Activated T-cell treated with anti-CD3 and anti-CD28 coated beads, Interleukin-2, amount 50 U/mL, for 48 hours (primary cell): ENCODE data around the gene NPTN.
"Not testable (repeated sequence)": the region's sequence is repeated elsewhere in the genome, so short reads cannot be mapped to it uniquely, and the experiment has no call there.

Experiments used
- DNase-seq, 2 experiments: peaks; one replicate each; pipeline ENCODE4 v3.0.0-alpha.2; 2020

NPTN gene

GRCh38 chr15:73633111-73633990 lies at the start of gene NPTN:
Gene NPTN, minus strand, starts transcription at chr15:73633389. Its CDS starts 174 bp downstream, at chr15:73633215.
- DNase-seq = peak; percentile 98 to 99

- DNase-seq = no peak
Measured at GRCh38 chr15:73682600-73683090, 49.5 kb upstream of the NPTN start.

- no peak for DNase-seq
Measured at GRCh38 chr15:73681856-73682599, 48.8 kb upstream of the NPTN start.

- DNase-seq = no peak
Measured at GRCh38 chr15:73681063-73681462, 47.9 kb upstream of the NPTN start.

GRCh38 chr15:73680549-73680948 lies 47.4 kb upstream of the NPTN start:
- DNase-seq = no peak

- DNase-seq = no peak
Measured at GRCh38 chr15:73679964-73680363, 46.8 kb upstream of the NPTN start.

- DNase-seq = no peak
Measured at GRCh38 chr15:73679180-73679579, 46.0 kb upstream of the NPTN start.

GRCh38 chr15:73678498-73678897 lies 45.3 kb upstream of the NPTN start:
- no peak for DNase-seq

- no peak for DNase-seq
Measured at GRCh38 chr15:73677733-73678132, 44.5 kb upstream of the NPTN start.

- DNase-seq = peak; percentile 56 to 61
Measured at GRCh38 chr15:73677146-73677607, 44.0 kb upstream of the NPTN start.

- no peak for DNase-seq
Measured at GRCh38 chr15:73674587-73674986, 41.4 kb upstream of the NPTN start.

- DNase-seq = no peak
Measured at GRCh38 chr15:73660455-73660854, 27.3 kb upstream of the NPTN start.

- no peak for DNase-seq
Measured at GRCh38 chr15:73658645-73659044, 25.5 kb upstream of the NPTN start.

- no peak for DNase-seq
Measured at GRCh38 chr15:73655724-73656123, 22.5 kb upstream of the NPTN start.

- DNase-seq = no peak
Measured at GRCh38 chr15:73654659-73655058, 21.5 kb upstream of the NPTN start.

- DNase-seq = peak in 1 of 2 experiments; percentile 21
Measured at GRCh38 chr15:73650416-73651126, 17.4 kb upstream of the NPTN start.

GRCh38 chr15:73648014-73648295 lies 14.8 kb upstream of the NPTN start:
- no peak for DNase-seq

- DNase-seq = no peak
Measured at GRCh38 chr15:73647259-73648013, 14.2 kb upstream of the NPTN start.

- DNase-seq = not testable (repeated sequence)
Measured at GRCh38 chr15:73639464-73639863, 6.3 kb upstream of the NPTN start.

- DNase-seq = no peak
Measured at GRCh38 chr15:73637527-73637926, 4.3 kb upstream of the NPTN start.

- DNase-seq = peak in 1 of 2 experiments; percentile 22
Measured at GRCh38 chr15:73633991-73634495, 854 bp upstream of the NPTN start.

- no peak for DNase-seq
Measured at GRCh38 chr15:73632670-73633058, 525 bp downstream of the NPTN start.
